PC-9 (cell line): Measurements from ENCODE around the gene TRPM1. TPM values are rescaled to one million over a fixed set of nuclear protein-coding genes. Genes with fewer than 3 reads are reported as not detected.

Source experiments
- BruUV-seq: library from RNA; stranded (reverse); fragments of 400-500 nt; replicated peaks from 2 replicates; lab custom pipeline; 2021; lab: Mats Ljungman, UMichigan
- CTCF ChIA-PET: fragments of 300-600 bp; sonication (Branson Sonifier 250); formaldehyde crosslinking; loops from one replicate; lab custom pipeline; 2022; ENCODE audit warnings: antibody characterized with exemption; lab: Charles Lee
- POLR2A ChIA-PET: fragments of 300-600 bp; sonication (Branson Sonifier 250); formaldehyde crosslinking; loops from one replicate; lab custom pipeline; 2022; ENCODE audit warnings: antibody characterized with exemption; ENCODE audit not compliant: unreplicated experiment; lab: Charles Lee
- DNase-seq, 2 experiments: peaks; one replicate each; pipeline versions ENCODE4 v3.0.0 to v3.0.0-alpha.2; 2015 to 2022; ENCODE audit warnings: mixed read lengths in 1 of 2
- H2AFZ ChIP-seq: fragments of 200-600 bp; sonication (generic); 2 replicates; pipeline ENCODE4 v1.8.1; 2017; ENCODE audit warnings: antibody characterized with exemption
- H3F3A ChIP-seq: fragments of 200-600 bp; sonication (generic); 2 replicates; pipeline ENCODE4 v1.8.1; 2017; ENCODE audit warnings: antibody characterized with exemption, mild to moderate bottlenecking, low read depth; ENCODE audit not compliant: insufficient read depth
- H3K27ac ChIP-seq: fragments of 200-600 bp; sonication (generic); 2 replicates; pipeline ENCODE4 v1.6.1; 2016; ENCODE audit warnings: mixed run types
- H3K27me3 ChIP-seq: fragments of 200-600 bp; sonication (generic); 2 replicates; pipeline ENCODE4 v1.6.1; 2016; ENCODE audit warnings: low read depth, mixed run types; ENCODE audit not compliant: insufficient read depth
- H3K36me3 ChIP-seq: fragments of 200-600 bp; sonication (generic); 2 replicates; pipeline ENCODE4 v1.6.1; 2016; ENCODE audit warnings: low read depth, mixed run types
- H3K4me1 ChIP-seq: fragments of 200-600 bp; sonication (generic); replicated peaks from 2 replicates; pipeline ENCODE4 v1.6.1; 2016; ENCODE audit warnings: mixed run types; ENCODE audit not compliant: insufficient read depth
- H3K4me2 ChIP-seq: fragments of 200-600 bp; sonication (generic); 2 replicates; pipeline ENCODE4 v1.6.1; 2017; ENCODE audit warnings: mixed run types
- H3K4me3 ChIP-seq: fragments of 200-600 bp; sonication (generic); 2 replicates; pipeline ENCODE4 v1.6.1; 2016; ENCODE audit warnings: mixed run types
- H3K79me2 ChIP-seq: fragments of 200-600 bp; sonication (generic); 2 replicates; pipeline ENCODE4 v1.6.1; 2017; ENCODE audit warnings: low read depth, mixed run types
- H3K9me2 ChIP-seq: fragments of 200-600 bp; sonication (generic); 2 replicates; pipeline ENCODE4 v1.8.1; 2017; ENCODE audit warnings: mild to moderate bottlenecking; ENCODE audit not compliant: insufficient read depth
- H3K9me3 ChIP-seq: fragments of 200-600 bp; sonication (generic); 2 replicates; pipeline ENCODE4 v1.8.1; 2016; ENCODE audit warnings: low read depth; ENCODE audit not compliant: insufficient read depth
- H4K20me1 ChIP-seq: fragments of 200-600 bp; sonication (generic); 2 replicates; pipeline ENCODE4 v1.8.1; 2017; ENCODE audit not compliant: insufficient read depth
- EZH2 ChIP-seq: fragments of 200-600 bp; sonication (generic); IDR thresholded peaks from 2 replicates; pipeline ENCODE4 v1.8.0; 2017; ENCODE audit warnings: antibody characterized with exemption, low read depth
- intact Hi-C: fragments of 100-400 bp; cut with micrococcal nuclease; formaldehyde crosslinking; loops from one replicate; pipeline ENCODE4 v1.10.0; 2022; ENCODE audit not compliant: unreplicated experiment
- total RNA-seq: library from RNA; stranded (reverse); gene quantifications from 2 replicates; pipeline ENCODE4 v1.2.3, GENCODE V29; 2021
- TF ChIP-seq, protein P1 (sequence below): fragments of 200-600 bp; sonication (generic); conservative IDR thresholded peaks from 2 replicates; pipeline ENCODE4 v1.6.1; 2017; ENCODE audit warnings: mixed run types, antibody characterized with exemption, mild to moderate bottlenecking, moderate library complexity

The TRPM1 gene
- total RNA-seq, 1 experiment from 2014 or later = not detected

DNA sequence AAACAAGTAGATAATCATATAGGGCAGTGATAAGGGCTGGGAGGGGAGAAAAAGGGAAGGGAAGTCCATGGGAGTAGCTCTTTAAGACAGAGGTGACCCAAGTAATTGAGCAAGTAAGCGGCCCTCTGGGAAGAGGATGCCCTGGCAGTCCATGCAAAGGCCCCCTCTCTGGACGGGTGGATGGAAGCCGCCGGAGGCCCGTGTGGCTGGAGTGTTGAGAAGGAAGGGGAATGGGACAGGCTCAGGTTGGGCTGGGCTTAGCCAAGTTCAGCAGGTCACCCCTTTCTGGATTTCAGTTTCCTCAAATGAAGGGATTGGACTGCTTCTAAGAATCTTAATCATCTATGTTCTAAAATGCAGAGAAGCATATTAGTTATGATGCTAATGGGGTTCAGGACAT lies 32.4 kb upstream of the TRPM1 start:
- H2AFZ ChIP-seq = no peak overlapping the region
- peaks cover 8% of the 10 kb centered on the region; the same call in 1 of the 2 replicates for H3K27me3 ChIP-seq
- no peak overlapping the region for H3K4me3 ChIP-seq
- no TSS peak for BruUV-seq
- POLR2A ChIA-PET = no interaction called here
- no peaks in the 10 kb centered on the region for H3K36me3 ChIP-seq
- DNase-seq = no peak
- intact Hi-C loops = no loop called here
- CTCF ChIA-PET = interaction anchor here (0.6 kb wide), 1 partner anchor 63 kb away, joined by 4 read pairs; no protein-coding TSS in a partner anchor
- H3K27ac ChIP-seq = no peak overlapping the region
- no peak overlapping the region for H3K4me2 ChIP-seq
- no peaks in the 10 kb centered on the region for H3F3A ChIP-seq
- no peaks in the 10 kb centered on the region for H4K20me1 ChIP-seq
- TF ChIP-seq, protein P1, sequence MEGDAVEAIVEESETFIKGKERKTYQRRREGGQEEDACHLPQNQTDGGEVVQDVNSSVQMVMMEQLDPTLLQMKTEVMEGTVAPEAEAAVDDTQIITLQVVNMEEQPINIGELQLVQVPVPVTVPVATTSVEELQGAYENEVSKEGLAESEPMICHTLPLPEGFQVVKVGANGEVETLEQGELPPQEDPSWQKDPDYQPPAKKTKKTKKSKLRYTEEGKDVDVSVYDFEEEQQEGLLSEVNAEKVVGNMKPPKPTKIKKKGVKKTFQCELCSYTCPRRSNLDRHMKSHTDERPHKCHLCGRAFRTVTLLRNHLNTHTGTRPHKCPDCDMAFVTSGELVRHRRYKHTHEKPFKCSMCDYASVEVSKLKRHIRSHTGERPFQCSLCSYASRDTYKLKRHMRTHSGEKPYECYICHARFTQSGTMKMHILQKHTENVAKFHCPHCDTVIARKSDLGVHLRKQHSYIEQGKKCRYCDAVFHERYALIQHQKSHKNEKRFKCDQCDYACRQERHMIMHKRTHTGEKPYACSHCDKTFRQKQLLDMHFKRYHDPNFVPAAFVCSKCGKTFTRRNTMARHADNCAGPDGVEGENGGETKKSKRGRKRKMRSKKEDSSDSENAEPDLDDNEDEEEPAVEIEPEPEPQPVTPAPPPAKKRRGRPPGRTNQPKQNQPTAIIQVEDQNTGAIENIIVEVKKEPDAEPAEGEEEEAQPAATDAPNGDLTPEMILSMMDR = no peak
- no peak for TF ChIP-seq EZH2
- no peaks in the 10 kb centered on the region for H3K4me1 ChIP-seq
- no peaks in the 10 kb centered on the region for H3K9me2 ChIP-seq
- no peaks in the 10 kb centered on the region for H3K79me2 ChIP-seq
- no peaks in the 10 kb centered on the region for H3K9me3 ChIP-seq

DNA sequence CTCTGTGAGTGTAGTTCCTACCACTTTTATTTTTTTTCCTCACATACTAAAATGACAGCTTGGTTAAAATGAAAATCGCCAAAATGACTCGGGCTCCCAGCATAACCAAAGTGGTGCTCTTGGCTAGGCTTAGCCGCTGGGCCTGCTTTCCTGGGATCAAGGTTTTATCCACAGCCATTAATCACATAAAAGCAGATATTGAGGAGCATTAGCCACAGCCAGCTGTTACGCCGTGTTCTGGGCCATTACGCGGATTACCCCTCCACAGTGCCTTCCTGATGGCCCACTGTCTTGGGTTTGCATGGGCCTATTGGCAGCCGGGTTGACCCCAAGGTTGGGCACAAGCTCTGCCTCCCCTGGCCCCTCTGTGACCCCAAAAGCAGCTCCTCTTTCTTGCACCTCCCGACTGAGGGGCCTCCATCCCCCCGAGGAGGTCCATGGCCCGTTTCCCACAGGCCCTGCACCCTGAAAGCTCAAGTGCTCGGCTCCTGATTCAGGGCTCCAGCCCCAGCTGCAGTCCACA lies 30.4 kb upstream of the TRPM1 start:
- intact Hi-C loops = no loop called here
- H3K4me1 ChIP-seq = no peaks in the 10 kb centered on the region
- no peaks in the 10 kb centered on the region for H3K36me3 ChIP-seq
- TF ChIP-seq, protein P1 = no peak
- no peak for TF ChIP-seq EZH2
- CTCF ChIA-PET = no interaction called here
- BruUV-seq = no TSS peak
- no peak overlapping the region for H3K4me2 ChIP-seq
- no peak overlapping the region for H3K27ac ChIP-seq
- no peak for DNase-seq
- H3K4me3 ChIP-seq = no peak overlapping the region
- H3K9me2 ChIP-seq = no peaks in the 10 kb centered on the region
- H3K27me3 ChIP-seq = peaks cover 17% of the 10 kb centered on the region; the same call in 1 of the 2 replicates
- no peaks in the 10 kb centered on the region for H3F3A ChIP-seq
- H3K9me3 ChIP-seq = no peaks in the 10 kb centered on the region
- H3K79me2 ChIP-seq = no peaks in the 10 kb centered on the region
- no peak overlapping the region for H2AFZ ChIP-seq
- H4K20me1 ChIP-seq = no peaks in the 10 kb centered on the region
- POLR2A ChIA-PET = no interaction called here

DNA sequence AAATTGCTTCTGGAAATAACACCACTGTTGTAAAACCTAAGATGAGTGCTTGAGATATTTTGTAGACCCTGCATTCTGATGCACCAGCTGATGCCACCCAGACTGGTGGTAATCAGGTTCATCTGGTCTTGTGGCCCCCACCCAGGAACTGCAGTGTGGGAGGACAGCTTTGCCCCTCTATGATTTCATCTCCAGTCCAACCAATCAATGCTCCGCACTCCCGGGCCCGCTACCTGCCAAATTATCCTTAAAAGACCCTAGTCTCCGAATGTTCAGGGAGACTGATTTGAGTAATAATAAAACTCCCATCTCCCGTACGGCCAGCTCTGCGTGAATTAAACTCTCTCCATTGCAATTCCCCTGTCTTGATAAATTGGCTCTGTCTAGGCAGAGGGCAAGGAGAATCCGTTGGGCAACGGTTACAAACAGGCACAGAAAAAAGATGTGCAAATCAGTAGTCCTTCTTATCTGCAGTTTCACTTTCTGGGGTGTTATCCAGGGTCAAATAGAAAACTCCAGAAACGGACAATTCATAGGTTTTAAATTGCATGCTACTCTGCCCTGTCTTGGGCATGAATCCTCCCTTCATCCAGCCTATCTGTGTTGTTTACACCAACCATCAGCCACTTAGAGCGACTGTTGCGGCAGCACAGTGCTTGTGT lies 29.2 kb upstream of the TRPM1 start:
- Histone ChIP-seq H3K4me1 (no peaks in the 10 kb centered on the region), H4K20me1 (no peaks in the 10 kb centered on the region), H3K27me3 (peaks cover 25% of the 10 kb centered on the region; the same call in 1 of the 2 replicates), H3K36me3 (no peaks in the 10 kb centered on the region), H3F3A (no peaks in the 10 kb centered on the region), H3K27ac (no peak overlapping the region), H3K4me2 (no peak overlapping the region), H3K9me2 (no peaks in the 10 kb centered on the region), H3K4me3 (no peak overlapping the region), H3K79me2 (no peaks in the 10 kb centered on the region), H3K9me3 (no peaks in the 10 kb centered on the region), H2AFZ (no peak overlapping the region)
- BruUV-seq = no TSS peak
- DNase-seq = no peak
- POLR2A ChIA-PET = no interaction called here
- intact Hi-C loops = no loop called here
- TF ChIP-seq, protein P1 = no peak
- TF ChIP-seq EZH2 = no peak
- CTCF ChIA-PET = no interaction called here
